ENCODE data around the gene SMIM5. TPM values are rescaled to one million over a fixed set of nuclear protein-coding genes. Genes with fewer than 3 reads are reported as not detected.
A peak's percentile ranks its signal among the peaks of the same experiment; 100 is the strongest.

The SMIM5 gene
- total and polyA plus RNA-seq, 8 donors, result 1.0 to 3.4 (median 1.8) TPM

DNA sequence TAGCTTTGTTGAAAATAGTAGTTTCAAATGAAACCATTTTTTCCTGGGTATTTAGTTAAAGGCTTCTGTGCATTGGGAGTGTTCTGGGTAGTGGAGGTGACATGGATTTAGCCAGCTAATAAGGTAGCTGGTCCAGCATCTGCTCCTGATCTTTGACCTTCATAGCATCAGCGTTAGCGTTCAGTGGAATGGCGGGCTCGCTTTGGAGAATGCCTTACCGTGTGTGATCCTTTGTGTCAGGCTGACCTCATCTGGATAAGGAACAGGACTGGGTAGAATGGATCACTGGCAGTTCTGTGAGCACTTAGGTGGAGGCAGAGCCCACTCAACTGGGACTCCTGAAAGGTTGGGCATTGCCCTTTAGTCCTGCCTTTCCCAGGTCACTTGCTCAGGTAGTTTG lies 37.6 kb downstream of the SMIM5 start:
- Histone ChIP-seq H3K4me3 (no peak overlapping the region), H3K36me3 (peaks cover 5 to 63% of the 10 kb centered on the region in 2 donors), H3K27ac (no peak overlapping the region), H3K27me3 (no peaks in the 10 kb centered on the region), H3K4me1 (peaks cover 14 to 49% of the 10 kb centered on the region in 2 donors), H3K9me3 (no peaks in the 10 kb centered on the region)
- TF ChIP-seq, protein P1, sequence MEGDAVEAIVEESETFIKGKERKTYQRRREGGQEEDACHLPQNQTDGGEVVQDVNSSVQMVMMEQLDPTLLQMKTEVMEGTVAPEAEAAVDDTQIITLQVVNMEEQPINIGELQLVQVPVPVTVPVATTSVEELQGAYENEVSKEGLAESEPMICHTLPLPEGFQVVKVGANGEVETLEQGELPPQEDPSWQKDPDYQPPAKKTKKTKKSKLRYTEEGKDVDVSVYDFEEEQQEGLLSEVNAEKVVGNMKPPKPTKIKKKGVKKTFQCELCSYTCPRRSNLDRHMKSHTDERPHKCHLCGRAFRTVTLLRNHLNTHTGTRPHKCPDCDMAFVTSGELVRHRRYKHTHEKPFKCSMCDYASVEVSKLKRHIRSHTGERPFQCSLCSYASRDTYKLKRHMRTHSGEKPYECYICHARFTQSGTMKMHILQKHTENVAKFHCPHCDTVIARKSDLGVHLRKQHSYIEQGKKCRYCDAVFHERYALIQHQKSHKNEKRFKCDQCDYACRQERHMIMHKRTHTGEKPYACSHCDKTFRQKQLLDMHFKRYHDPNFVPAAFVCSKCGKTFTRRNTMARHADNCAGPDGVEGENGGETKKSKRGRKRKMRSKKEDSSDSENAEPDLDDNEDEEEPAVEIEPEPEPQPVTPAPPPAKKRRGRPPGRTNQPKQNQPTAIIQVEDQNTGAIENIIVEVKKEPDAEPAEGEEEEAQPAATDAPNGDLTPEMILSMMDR (IDR thresholded peaks at IDR 0.05), result no peak
- DNase-seq (no peak), ATAC-seq (no peak)
- intact Hi-C loops (cut with DNase I), result loop anchor here in 1 of 2 donors (5.0 kb wide), 1 partner anchor 76 kb away; no protein-coding TSS in a partner anchor

DNA sequence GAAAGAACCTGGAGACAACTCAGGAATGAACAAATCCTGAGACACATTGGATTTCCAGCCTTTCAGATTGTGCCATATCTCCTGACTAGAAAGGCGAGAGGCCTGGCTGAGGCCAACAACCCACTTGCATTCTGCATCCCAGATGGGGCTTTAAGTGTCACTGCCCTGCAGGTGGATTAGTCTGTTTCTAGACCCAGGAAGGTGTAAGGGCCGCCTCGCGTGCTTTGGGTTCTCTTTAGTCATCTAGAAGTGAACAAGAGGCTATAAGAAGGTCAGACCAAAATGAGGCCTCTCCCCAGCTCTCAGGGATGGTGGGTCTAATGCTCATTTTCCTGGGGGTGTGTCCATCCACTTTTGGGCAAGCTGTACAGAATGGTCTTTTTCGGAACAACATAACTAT lies 38.8 kb downstream of the SMIM5 start:
- H3K9me3 ChIP-seq, result no peaks in the 10 kb centered on the region
- TF ChIP-seq, protein P1 (IDR thresholded peaks at IDR 0.05), result no peak
- H3K4me3 ChIP-seq, result no peak overlapping the region
- H3K27ac ChIP-seq, result no peak overlapping the region
- ATAC-seq (no peak), DNase-seq (no peak)
- intact Hi-C loops (cut with DNase I), result loop anchor here in 1 of 2 donors (5.0 kb wide), 1 partner anchor 75 kb away; no protein-coding TSS in a partner anchor
- H3K36me3 ChIP-seq, result peaks cover 5 to 74% of the 10 kb centered on the region in 2 donors
- H3K27me3 ChIP-seq, result no peaks in the 10 kb centered on the region
- H3K4me1 ChIP-seq, result peaks cover 8 to 40% of the 10 kb centered on the region in 2 donors

DNA sequence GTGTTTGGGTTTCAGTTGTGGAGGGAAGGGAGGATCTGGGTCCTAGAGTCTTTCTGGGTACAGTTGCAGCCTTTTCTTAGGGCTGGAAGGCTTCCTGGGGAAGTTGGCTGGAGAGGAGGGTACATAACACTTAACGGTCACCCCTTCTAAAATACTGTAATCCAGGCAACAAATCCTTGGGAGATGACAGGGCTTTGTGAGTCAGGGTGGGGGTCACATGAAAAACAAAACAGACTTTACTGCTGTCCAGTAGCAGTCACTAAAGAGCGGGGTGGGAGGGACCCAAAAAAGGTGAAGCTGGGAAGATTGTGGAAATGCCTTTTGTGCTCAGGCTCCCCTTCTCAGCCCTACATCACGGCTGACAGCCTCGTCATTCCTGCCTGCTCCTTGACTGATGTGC lies 40.3 kb downstream of the SMIM5 start:
- no peaks in the 10 kb centered on the region for H3K9me3 ChIP-seq
- ATAC-seq, result no peak

DNA sequence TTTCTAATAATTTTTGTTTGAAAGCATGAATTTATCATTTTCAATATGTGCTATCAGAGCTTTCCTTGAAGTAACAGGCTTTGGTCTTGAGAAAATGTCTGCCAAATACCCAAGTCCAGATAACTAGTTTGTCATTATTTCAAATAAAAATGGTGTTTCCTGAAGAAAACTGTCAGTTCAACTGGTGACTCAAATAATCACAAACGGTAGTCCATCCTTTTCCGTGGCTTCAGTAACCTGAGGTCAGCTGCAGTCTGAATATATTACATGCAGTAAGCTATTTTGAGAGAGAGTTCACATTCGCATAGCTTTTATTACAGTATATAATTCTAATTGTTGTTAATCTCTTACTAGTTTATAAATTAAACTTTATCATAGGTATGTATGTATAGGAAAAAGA lies 43.2 kb downstream of the SMIM5 start:
- no peak for DNase-seq
- Histone ChIP-seq H3K4me3 (no peak overlapping the region), H3K27ac (no peak overlapping the region), H3K4me1 (peaks cover 4 to 32% of the 10 kb centered on the region in 2 donors), H3K9me3 (no peaks in the 10 kb centered on the region), H3K36me3 (peaks cover 5 to 73% of the 10 kb centered on the region in 2 donors), H3K27me3 (no peaks in the 10 kb centered on the region)
- ATAC-seq, result no peak
- TF ChIP-seq, protein P1 (IDR thresholded peaks at IDR 0.05), result no peak
- intact Hi-C loops (cut with DNase I), result no loop called here

More for the DNA sequence above, 40.3 kb downstream of the SMIM5 start:
- intact Hi-C loops (cut with DNase I), result loop anchor here in 1 of 2 donors (5.0 kb wide), 1 partner anchor 74 kb away; no protein-coding TSS in a partner anchor
- Histone ChIP-seq H3K4me1 (peaks cover 0 to 29% of the 10 kb centered on the region in 2 donors), H3K4me3 (no peak overlapping the region), H3K27ac (no peak overlapping the region), H3K27me3 (no peaks in the 10 kb centered on the region), H3K36me3 (peaks cover 5 to 77% of the 10 kb centered on the region in 2 donors)
- TF ChIP-seq, protein P1 (IDR thresholded peaks at IDR 0.05), result no peak
- DNase-seq, result no peak

DNA sequence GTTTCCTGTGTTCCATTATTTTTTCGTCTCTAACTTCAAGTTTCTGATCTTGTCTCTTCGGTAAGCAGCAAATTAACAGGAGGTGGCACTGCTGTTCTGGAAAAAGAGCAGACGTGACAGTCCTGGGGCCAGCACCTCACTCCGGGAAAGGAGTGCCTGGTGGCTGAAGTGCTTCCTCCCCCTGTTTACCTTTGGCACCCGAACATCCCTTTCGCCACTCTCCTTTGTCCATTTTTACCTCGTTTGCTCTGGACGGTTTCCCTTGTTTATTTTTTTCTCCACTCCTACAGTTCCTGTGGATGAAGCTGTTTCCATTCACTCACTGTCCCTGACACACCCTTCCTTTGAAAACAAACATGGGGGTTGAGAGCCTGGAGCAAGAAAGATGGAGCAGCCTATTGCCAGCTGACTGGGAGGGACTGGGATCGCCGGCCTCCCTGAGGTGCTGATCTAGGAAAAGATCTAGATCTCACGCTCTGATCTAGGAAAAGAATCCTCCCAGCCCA lies 46.5 kb downstream of the SMIM5 start:
- peak in 1 of 4 donors; percentile 64 for DNase-seq
- no peaks in the 10 kb centered on the region for H3K27me3 ChIP-seq
- peak overlapping the region; percentile 37 to 60 for H3K27ac ChIP-seq
- H3K36me3 ChIP-seq, result peaks cover 0 to 43% of the 10 kb centered on the region in 2 donors
- no peaks in the 10 kb centered on the region for H3K9me3 ChIP-seq
- ATAC-seq, result peak; percentile 92
- TF ChIP-seq, protein P1 (IDR thresholded peaks at IDR 0.05), result peak in 1 of 2 donors; percentile 17
- peaks cover 8 to 46% of the 10 kb centered on the region in 2 donors for H3K4me1 ChIP-seq
- H3K4me3 ChIP-seq, result no peak overlapping the region
- intact Hi-C loops (cut with DNase I), result no loop called here
